ENCODE measurements around the gene ALG1.

ALG1 gene

GRCh38 chr16:5045499-5046115, 26.0 kb upstream of the ALG1 start:
- H3K79me2 ChIP-seq (ENCODE audit: control insufficient read depth, insufficient read depth, low read length, unreplicated experiment), result no peaks in the 10 kb centered on the region
- no peak overlapping the region for H3K27ac ChIP-seq (ENCODE audit: low read depth, low read length)
- H3K4me1 ChIP-seq (ENCODE audit: control insufficient read depth, insufficient read depth, low read length, unreplicated experiment), result no peaks in the 10 kb centered on the region
- H2AFZ ChIP-seq (ENCODE audit: low read length, unreplicated experiment), result no peak overlapping the region
- peaks cover 29% of the 10 kb centered on the region for H3K27me3 ChIP-seq (ENCODE audit: insufficient read depth, low read length)
- H3K4me3 ChIP-seq (ENCODE audit: low read depth, low read length), result no peak overlapping the region
- H3K36me3 ChIP-seq (ENCODE audit: insufficient read depth, low read length), result no peaks in the 10 kb centered on the region

- Histone ChIP-seq H3K27ac (ENCODE audit: low read depth, low read length) (no peak overlapping the region), H2AFZ (ENCODE audit: low read length, unreplicated experiment) (no peak overlapping the region), H3K79me2 (ENCODE audit: control insufficient read depth, insufficient read depth, low read length, unreplicated experiment) (no peaks in the 10 kb centered on the region), H3K4me1 (ENCODE audit: control insufficient read depth, insufficient read depth, low read length, unreplicated experiment) (no peaks in the 10 kb centered on the region), H3K4me3 (ENCODE audit: low read depth, low read length) (no peak overlapping the region), H3K27me3 (ENCODE audit: insufficient read depth, low read length) (peaks cover 32% of the 10 kb centered on the region), H3K36me3 (ENCODE audit: insufficient read depth, low read length) (no peaks in the 10 kb centered on the region)
Measured at GRCh38 chr16:5046914-5047313, 24.7 kb upstream of the ALG1 start.

GRCh38 chr16:5054876-5055865, 16.5 kb upstream of the ALG1 start:
- Histone ChIP-seq H3K27ac (ENCODE audit: low read depth, low read length) (no peak overlapping the region), H2AFZ (ENCODE audit: low read length, unreplicated experiment) (no peak overlapping the region), H3K27me3 (ENCODE audit: insufficient read depth, low read length) (peaks cover 7% of the 10 kb centered on the region; the same call in 1 of the 2 replicates), H3K36me3 (ENCODE audit: insufficient read depth, low read length) (no peaks in the 10 kb centered on the region), H3K4me3 (ENCODE audit: low read depth, low read length) (no peak overlapping the region), H3K4me1 (ENCODE audit: control insufficient read depth, insufficient read depth, low read length, unreplicated experiment) (no peaks in the 10 kb centered on the region), H3K79me2 (ENCODE audit: control insufficient read depth, insufficient read depth, low read length, unreplicated experiment) (no peaks in the 10 kb centered on the region)

- Histone ChIP-seq H3K27me3 (ENCODE audit: insufficient read depth, low read length) (no peaks in the 10 kb centered on the region), H3K27ac (ENCODE audit: low read depth, low read length) (no peak overlapping the region), H3K36me3 (ENCODE audit: insufficient read depth, low read length) (no peaks in the 10 kb centered on the region), H2AFZ (ENCODE audit: low read length, unreplicated experiment) (no peak overlapping the region), H3K79me2 (ENCODE audit: control insufficient read depth, insufficient read depth, low read length, unreplicated experiment) (no peaks in the 10 kb centered on the region), H3K4me3 (ENCODE audit: low read depth, low read length) (no peak overlapping the region), H3K4me1 (ENCODE audit: control insufficient read depth, insufficient read depth, low read length, unreplicated experiment) (no peaks in the 10 kb centered on the region)
Measured at GRCh38 chr16:5056352-5056751, 15.3 kb upstream of the ALG1 start.

GRCh38 chr16:5058476-5058875, 13.2 kb upstream of the ALG1 start:
- H3K36me3 ChIP-seq (ENCODE audit: insufficient read depth, low read length), result no peaks in the 10 kb centered on the region

GRCh38 chr16:5059386-5060072, 12.1 kb upstream of the ALG1 start:
- Histone ChIP-seq H3K4me3 (ENCODE audit: low read depth, low read length) (no peak overlapping the region), H3K27me3 (ENCODE audit: insufficient read depth, low read length) (peaks cover 14% of the 10 kb centered on the region; the same call in 1 of the 2 replicates), H3K36me3 (ENCODE audit: insufficient read depth, low read length) (no peaks in the 10 kb centered on the region), H2AFZ (ENCODE audit: low read length, unreplicated experiment) (no peak overlapping the region), H3K4me1 (ENCODE audit: control insufficient read depth, insufficient read depth, low read length, unreplicated experiment) (no peaks in the 10 kb centered on the region), H3K27ac (ENCODE audit: low read depth, low read length) (no peak overlapping the region), H3K79me2 (ENCODE audit: control insufficient read depth, insufficient read depth, low read length, unreplicated experiment) (no peaks in the 10 kb centered on the region)

More at GRCh38 chr16:5058476-5058875, 13.2 kb upstream of the ALG1 start:
- Histone ChIP-seq H2AFZ (ENCODE audit: low read length, unreplicated experiment) (no peak overlapping the region), H3K4me1 (ENCODE audit: control insufficient read depth, insufficient read depth, low read length, unreplicated experiment) (no peaks in the 10 kb centered on the region), H3K79me2 (ENCODE audit: control insufficient read depth, insufficient read depth, low read length, unreplicated experiment) (no peaks in the 10 kb centered on the region), H3K4me3 (ENCODE audit: low read depth, low read length) (no peak overlapping the region), H3K27ac (ENCODE audit: low read depth, low read length) (no peak overlapping the region), H3K27me3 (ENCODE audit: insufficient read depth, low read length) (peaks cover 9% of the 10 kb centered on the region; the same call in 1 of the 2 replicates)

- no peaks in the 10 kb centered on the region for H3K79me2 ChIP-seq (ENCODE audit: control insufficient read depth, insufficient read depth, low read length, unreplicated experiment)
- H3K27me3 ChIP-seq (ENCODE audit: insufficient read depth, low read length), result peaks cover 15% of the 10 kb centered on the region; the same call in 1 of the 2 replicates
- H3K36me3 ChIP-seq (ENCODE audit: insufficient read depth, low read length), result no peaks in the 10 kb centered on the region
- H3K4me1 ChIP-seq (ENCODE audit: control insufficient read depth, insufficient read depth, low read length, unreplicated experiment), result no peaks in the 10 kb centered on the region
- no peak overlapping the region for H2AFZ ChIP-seq (ENCODE audit: low read length, unreplicated experiment)
- H3K27ac ChIP-seq (ENCODE audit: low read depth, low read length), result no peak overlapping the region
- H3K4me3 ChIP-seq (ENCODE audit: low read depth, low read length), result no peak overlapping the region
Measured at GRCh38 chr16:5060073-5060641, 11.5 kb upstream of the ALG1 start.

- Histone ChIP-seq H3K27me3 (ENCODE audit: insufficient read depth, low read length) (peaks cover 21% of the 10 kb centered on the region; the same call in 1 of the 2 replicates), H3K36me3 (ENCODE audit: insufficient read depth, low read length) (no peaks in the 10 kb centered on the region), H3K27ac (ENCODE audit: low read depth, low read length) (no peak overlapping the region), H3K4me3 (ENCODE audit: low read depth, low read length) (no peak overlapping the region), H2AFZ (ENCODE audit: low read length, unreplicated experiment) (no peak overlapping the region), H3K4me1 (ENCODE audit: control insufficient read depth, insufficient read depth, low read length, unreplicated experiment) (no peaks in the 10 kb centered on the region), H3K79me2 (ENCODE audit: control insufficient read depth, insufficient read depth, low read length, unreplicated experiment) (no peaks in the 10 kb centered on the region)
Measured at GRCh38 chr16:5062051-5062450, 9.6 kb upstream of the ALG1 start.

- no peaks in the 10 kb centered on the region for H3K36me3 ChIP-seq (ENCODE audit: insufficient read depth, low read length)
- no peak overlapping the region for H3K27ac ChIP-seq (ENCODE audit: low read depth, low read length)
- no peaks in the 10 kb centered on the region for H3K4me1 ChIP-seq (ENCODE audit: control insufficient read depth, insufficient read depth, low read length, unreplicated experiment)
- no peak overlapping the region for H3K4me3 ChIP-seq (ENCODE audit: low read depth, low read length)
- H2AFZ ChIP-seq (ENCODE audit: low read length, unreplicated experiment), result no peak overlapping the region
- H3K27me3 ChIP-seq (ENCODE audit: insufficient read depth, low read length), result peaks cover 21% of the 10 kb centered on the region; the same call in 1 of the 2 replicates
- H3K79me2 ChIP-seq (ENCODE audit: control insufficient read depth, insufficient read depth, low read length, unreplicated experiment), result no peaks in the 10 kb centered on the region
Measured at GRCh38 chr16:5062790-5063765, 8.6 kb upstream of the ALG1 start.
